IPS-NIHi7 (cell line): ENCODE data around the gene CDC42BPB.
A peak's percentile ranks its signal among the peaks of the same experiment; 100 is the strongest.
"Not testable (repeated sequence)": the region's sequence is repeated elsewhere in the genome, so short reads cannot be mapped to it uniquely, and the experiment has no call there.

Experiments
- DNase-seq: peaks from one replicate; pipeline ENCODE4 v3.0.0; 2012; ENCODE audit warnings: mixed read lengths; ENCODE audit errors: extremely low spot score

CDC42BPB gene

DNA sequence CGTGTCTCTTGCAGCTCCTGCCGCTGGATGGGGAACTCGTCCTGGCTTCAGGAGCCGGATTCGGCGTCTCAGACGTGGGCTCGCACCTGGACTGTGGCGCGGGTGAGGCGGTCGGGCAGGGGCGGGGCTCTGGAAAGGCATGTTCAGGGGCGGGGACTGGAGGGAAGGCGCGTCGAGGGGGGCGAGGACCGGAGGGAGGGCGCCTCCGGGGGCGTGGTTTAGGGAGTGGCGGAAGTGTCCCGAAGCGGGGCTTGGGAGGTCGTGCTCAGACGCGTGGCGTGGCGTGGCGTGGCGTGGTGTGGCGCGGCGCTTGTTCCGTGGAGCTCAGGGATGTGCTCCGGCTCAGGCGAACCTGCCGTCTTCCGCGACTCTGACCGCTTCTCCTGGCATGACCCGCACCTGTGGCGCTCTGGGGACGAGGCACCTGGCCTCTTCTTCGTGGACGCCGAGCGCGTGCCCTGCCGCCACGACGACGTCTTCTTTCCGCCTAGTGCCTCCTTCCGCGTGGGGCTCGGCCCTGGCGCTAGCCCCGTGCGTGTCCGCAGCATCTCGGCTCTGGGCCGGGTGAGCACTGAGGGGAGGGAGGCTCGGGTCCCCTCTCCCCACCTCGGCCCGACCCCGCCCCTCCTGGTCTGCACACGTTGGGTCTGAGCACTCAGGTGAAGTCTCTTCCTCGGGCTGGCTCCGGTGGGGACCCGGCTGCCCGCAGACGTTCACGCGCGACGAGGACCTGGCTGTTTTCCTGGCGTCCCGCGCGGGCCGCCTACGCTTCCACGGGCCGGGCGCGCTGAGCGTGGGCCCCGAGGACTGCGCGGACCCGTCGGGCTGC, 128.7 kb downstream of the CDC42BPB start:
- DNase-seq: peak; percentile 90

DNA sequence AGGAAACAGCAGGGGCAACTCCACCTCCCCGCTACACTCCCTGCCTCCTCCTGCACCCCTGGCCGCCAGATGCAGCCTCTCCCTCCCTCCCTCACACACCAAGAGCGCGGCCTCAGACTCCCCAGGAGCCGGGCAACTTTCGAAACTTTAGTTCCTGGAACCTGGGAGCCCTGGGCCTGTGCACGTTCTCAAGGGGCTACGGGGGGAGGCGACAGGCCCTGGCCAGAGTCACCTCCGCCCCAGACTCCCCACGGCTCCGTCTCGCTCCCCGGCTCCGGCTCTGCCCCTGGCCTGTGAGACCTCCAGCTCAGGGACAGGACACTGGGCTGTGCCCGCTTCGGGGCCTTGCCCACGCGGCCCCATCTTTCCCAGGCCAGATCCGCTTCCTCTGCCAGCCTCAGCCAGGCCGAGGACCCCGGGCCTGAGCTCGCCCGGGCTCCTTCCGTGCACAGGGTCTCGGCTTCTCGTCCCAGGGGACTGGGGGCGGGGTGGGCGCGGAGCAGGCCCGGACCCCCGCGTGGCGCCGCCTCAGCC, 129.4 kb downstream of the CDC42BPB start:
- peak; percentile 55 for DNase-seq

DNA sequence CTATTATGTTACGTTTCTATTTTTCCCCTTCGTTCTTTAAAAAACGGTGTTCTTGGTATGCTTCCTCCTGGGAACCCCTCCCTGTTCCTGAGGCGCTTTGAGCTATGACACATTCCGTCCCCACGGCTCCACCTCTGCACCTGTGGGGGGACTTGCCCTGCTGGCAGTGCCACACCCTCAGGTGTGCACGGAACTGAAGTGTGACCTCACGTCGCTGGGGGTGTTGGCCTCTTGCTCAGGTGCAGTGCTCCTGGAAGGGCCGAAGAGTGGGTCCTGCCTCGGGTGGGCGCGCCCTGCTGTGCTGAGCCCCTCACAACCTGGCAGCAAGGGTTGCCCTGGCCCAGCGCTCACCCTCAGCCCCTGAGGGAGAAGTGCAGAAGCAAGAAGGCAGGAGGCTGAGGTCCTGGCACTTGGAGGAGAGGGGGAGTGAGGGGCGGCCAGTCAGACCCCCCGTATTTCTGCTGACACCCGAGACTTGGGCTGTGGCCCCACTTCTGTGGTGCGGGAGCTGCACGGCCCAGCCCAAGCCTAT, 129.9 kb downstream of the CDC42BPB start:
- DNase-seq: no peak

DNA sequence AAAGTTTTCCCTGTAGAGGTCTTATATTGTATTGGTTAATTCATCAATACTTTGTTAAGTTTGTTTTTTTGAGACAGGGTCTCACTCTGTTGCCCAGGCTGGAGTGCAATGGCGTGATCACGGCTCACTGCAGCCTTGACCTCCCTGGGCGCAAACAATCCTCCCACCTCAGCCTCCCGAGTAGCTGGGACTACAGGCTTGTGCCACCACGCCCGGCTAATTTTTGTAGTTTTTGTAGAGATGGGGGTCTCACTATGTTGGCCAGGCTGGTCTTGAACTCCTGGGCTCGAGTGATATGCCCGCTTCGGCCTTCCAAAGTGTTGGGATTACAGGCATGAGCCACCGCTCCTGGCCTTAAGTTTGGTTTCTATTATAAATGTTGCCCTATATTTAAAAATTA, 130.5 kb downstream of the CDC42BPB start:
- not testable (repeated sequence) for DNase-seq

DNA sequence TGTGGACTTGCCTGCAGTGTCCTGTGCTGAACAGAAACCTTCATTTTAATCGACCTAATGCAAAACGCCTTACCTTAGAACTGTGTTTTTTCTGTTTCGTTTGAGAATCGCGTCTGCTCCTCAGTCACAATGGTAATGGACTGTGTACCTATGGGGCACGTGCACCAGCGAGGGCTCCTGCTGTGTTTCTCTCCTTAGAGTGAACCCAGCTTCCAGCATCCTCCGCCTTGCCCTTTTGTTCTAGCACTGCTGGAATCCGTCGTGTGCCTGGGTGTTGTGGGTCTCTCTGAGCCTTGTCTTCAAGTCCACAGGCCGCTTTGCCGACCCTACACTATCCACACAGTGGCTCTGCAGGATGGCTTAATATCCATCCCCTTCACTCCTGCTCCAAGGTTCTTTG, 131.2 kb downstream of the CDC42BPB start:
- no peak for DNase-seq

DNA sequence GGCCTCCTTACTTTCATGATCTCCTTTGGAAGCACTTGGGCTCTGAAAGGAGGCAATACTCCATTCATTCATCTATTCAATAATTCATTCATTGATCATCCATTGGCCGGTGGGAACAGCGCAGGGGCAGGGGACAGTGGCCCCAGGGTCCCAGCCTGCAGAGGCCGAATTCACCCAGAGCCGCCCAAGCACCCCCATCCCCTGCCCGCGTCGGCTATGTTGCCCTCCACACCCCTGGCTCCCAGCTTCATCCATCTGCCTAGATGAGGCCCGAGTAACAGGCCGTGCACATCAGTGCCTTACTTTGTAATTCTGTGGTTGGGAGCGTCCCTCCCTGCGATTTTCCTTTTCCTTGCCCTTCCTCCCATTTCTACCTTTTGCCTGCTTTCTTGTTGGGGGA, 131.7 kb downstream of the CDC42BPB start:
- no peak for DNase-seq

DNA sequence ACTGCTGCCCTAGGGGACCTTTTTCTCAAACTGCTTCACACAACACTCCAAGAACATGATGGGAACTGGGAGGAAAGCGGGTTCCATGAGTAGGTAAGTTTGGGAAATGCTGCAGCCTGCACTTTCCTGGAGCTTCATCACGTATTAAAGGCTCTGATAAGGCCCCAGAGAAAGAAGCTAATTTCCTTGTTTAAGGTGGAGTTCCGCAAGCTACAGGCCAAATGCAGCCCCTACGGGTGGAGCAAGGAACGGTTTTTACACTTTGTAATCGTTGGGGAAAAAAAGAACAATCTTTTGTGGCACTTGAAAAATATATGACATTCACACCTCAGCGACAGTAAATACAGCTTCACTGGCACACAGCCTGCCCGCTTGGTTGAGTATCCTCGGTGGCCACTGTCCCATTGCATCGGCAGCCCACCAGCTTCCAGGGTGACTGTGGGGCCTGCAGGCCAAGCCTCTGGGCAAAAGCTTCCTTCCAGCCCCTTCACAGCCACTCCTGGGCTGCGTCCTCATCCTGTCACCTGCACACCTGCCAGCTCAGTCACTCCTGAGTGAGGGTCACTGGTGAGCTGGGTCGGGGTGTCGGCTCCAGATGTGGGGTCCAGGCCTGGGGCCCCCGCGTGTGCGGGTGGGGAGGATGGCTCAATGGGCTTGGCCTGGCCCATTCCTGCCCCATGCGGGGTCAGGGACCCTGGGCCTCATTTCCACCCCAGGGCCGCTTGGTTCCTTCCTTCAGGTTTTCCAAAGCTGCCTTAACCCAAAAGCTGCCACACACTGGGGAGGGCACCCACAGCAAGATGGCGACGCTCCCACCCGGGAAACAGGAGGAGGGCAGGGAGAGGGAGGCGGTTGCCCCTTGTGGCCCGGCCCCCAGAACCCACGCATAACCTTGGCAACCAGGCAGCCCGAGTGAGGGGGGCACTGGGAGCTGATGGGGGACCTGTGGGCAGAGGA, 132.4 kb downstream of the CDC42BPB start:
- no peak for DNase-seq

DNA sequence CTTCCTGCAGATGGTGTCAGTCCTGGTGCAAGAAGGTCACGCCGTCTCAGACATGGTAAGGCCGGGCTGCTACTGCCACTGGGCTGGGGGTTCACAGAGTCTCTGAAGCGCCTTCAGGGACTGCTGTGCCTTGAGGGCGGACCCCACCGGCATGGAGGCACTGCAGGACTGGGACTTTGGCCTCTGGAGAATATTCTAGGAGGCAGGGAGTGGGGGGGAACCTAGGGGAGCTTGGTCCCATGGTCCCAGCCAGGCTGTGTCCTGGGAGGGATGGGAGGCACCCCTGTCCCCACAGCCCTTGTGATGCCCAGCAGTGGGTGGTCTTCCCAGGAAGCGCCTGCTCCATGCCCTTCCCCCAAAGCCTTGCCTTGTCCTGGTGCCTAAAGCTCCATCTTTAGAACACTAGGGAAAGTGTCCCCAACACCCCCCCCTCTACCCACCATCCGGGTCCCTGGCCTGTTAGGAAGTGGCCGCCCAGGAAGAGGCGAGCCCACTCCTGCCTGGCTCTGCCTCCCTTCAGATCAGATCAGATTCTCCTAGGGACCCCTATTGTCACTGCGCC, 133.3 kb downstream of the CDC42BPB start:
- DNase-seq: no peak

DNA sequence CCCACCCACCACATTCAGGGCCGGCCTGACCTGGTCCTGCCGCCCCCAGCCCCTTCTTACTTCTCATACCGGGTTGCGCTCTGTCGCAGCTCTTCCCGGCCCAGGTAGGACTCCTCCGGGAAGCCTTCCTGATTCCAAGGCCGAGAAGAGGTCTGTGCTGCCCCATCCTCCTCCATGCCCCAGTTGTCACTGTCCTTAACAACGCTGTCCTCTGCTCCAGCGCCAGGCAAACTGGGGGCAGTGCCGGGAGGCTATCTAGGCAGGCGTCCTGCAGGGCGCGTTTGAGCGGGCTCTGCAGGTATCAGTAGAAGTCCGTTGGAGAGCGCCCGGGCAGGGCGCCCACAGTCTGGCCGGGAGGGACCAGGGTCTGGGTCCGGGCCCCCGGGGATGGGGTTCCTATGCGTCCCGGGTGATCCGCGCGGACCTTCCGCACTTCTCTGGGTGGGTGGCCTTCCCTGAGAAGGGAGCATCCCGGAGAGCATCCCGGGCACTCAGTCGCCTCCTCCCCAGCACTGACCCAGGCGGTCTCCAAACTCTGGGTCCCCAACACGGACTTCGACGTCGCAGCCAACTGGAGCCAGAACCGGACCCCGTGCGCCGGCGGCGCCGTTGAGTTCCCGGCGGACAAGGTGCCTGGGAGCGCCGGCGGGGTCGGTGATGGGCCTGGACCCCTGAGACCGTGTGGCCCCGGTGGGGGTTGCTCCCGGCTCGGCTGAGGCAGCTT, 134.0 kb downstream of the CDC42BPB start:
- DNase-seq: no peak

DNA sequence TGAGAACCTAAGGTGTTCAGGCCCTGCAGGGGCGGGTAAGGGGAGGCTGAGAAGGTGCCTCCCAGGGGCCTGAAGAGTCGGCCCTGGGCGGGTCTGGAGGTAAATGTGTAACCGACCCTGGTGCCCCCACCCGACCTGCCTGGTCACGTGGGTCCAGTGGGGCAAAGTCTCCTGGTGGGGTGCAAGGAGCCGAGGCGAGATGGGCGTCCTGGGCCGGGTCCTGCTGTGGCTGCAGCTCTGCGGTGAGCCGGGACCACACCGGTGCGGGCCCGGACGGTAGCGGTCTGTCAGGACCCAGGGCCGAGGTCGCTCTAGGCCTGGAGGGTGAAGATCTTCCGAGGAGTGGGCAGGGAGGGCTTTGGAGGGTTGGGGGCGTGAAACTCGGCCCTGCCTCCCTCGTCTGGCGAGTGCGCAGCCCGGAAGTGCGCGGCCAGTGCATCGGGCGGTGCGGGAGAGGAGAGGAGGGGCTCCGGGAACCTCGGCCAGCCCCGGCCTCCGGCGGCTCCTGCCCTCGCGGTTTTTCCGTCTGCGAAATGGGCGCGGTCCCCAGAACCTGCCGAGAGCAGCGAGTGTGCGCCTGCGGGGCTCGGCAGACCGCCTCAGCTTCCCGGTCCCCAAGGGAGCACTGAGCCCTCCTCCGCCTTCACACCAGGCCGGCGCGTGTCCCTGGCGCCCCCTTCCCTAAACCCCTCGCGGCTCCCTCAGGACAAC, 134.7 kb downstream of the CDC42BPB start, which contains the start of gene AMN:
Gene AMN, plus strand, starts transcription at position 174 of the 711 bp plus-strand sequence. Its CDS starts 26 bp downstream, at position 200.
- DNase-seq: peak; percentile 61

DNA sequence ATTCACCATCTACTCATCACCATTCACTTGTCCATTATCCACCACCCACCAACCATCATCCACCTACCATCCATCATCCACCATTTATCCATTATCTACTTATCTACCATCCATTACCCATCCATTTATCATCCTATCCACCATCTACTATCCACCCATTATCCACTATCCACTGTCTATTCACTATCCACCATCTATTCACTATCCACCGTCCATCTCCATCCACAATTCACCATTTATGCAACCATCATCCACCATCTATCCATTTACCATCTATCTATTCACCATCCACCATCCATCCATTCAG, 136.4 kb downstream of the CDC42BPB start:
- no peak for DNase-seq

DNA sequence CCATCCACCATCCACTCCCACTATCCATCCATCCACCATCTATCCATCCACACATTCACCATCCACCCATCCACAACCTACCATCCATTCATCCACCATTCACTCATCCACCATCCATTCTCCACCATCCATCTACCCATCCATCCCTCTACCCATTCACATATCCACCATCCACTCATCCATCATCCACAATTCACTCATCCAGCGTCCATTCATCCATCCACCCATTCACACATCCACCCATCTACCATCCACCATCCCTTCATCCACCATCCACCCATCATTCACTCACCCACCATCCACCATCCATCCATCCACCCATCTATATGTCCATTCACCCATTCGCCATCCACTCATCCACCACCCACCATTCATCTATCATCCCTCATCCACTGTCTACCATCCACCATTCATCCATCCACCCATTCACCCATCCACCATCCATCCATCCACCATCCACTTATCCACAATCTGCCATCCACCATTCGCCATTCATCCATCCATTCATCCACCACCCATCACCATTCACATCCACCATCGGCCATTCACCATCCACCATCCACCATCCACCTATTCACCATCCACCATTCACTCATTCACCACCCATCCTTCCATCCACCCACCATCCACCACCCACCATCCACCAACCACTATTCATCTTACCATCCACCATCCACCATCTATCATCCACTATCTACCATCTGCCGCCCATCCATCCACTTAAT, 136.9 kb downstream of the CDC42BPB start:
- DNase-seq: no peak

DNA sequence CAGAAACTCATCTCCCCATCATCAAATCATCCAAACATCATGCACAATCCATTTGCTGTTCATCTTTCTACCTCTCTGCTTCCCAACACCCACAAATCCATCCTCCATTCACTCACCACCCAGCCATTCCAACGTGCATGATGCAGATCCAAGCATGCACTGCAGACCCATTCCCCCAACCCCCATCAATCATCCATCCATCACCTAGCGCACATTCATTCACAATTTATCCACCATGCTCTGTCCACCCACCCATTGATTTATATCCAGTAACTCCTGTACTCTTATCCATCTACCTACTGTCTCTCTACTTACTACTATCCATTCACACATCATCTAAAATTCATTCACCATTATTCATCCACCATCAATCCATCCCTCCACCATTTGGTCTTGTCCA, 138.9 kb downstream of the CDC42BPB start:
- no peak for DNase-seq

DNA sequence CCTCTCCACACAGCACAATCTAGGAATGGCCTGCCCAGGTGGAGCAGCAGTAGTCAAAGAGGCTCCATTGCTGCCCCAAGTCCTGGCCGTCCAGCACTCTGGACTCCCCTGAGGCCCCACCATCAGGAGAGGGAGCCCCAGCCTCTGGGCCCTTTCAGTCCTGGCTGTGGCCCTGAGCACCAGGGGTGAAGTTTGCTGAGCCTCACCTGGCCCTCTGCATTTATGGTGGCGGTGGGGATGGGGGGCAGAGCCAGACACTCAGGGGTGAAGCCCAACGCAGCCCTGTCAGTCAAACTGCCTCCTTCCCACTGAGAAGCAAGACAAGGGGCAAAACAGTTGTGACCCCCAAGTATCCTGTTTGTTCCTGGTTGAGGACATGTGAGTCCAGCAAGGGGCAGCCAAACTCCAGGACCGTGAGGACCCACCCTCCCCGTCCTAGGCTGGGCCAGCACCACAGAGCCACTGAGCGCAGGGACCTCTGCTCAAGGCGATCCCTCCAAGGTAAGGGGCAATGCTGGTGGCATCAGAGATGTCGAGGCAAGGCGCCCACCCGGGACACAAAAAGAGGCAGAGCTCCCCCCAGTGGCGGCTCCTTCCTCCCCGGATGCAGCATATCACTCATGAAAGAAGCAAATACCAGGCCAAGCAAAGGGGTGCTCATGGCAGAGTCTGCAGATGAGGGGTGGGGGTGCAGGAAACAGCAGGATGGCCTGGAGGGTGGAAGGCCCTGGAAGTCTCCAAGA, 139.7 kb downstream of the CDC42BPB start:
- peak; percentile 94 for DNase-seq

DNA sequence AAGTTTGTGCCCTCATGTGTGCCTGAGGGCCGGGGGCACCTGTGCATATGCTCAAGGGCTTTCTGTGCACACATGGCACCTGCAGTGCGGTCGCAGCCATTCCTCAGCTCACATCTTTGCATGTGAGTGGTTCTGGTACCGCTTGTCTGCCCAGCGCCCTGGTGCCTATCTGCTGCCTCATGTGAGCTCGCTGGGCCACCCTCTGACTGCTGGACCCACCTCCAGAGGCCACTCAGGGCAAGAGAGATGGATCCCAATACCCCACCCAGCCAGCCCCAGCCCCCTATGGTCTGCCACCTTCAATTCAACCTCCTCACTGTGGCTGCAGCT, 140.3 kb downstream of the CDC42BPB start:
- DNase-seq: no peak

DNA sequence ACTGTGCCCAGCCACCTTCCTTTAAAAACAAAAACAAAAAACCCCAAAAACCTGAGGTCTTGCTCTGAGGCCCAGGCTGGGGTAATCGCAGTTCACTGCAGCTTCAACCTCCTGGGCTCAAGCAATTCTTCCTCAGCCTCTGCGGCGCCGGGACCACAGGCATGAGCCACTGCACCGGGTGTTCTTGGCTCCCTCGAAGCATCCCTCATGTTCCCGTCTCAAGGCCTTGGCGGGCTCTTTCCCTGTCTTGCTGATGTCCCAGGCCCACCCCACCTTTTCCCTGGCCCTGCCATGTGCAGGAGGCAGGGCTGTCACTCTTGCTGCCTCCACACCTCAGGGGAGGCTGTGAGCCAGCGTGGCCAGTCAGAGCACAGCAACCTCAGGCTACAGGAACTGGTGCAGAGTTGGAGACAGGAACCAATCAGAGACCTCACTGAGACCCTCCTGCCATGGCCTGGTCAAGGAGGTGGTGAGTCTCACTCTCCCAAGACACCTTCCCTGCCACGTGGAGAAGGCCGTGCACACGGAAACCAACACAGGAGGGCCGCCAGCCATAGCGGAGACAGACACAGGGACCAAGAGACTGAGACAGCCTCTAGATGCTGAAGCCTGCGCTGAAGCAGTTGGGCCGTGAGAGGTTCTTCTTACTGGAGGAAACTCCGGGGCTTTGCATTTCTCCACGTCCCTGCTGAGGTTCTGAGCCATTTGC, 140.8 kb downstream of the CDC42BPB start:
- no peak for DNase-seq

DNA sequence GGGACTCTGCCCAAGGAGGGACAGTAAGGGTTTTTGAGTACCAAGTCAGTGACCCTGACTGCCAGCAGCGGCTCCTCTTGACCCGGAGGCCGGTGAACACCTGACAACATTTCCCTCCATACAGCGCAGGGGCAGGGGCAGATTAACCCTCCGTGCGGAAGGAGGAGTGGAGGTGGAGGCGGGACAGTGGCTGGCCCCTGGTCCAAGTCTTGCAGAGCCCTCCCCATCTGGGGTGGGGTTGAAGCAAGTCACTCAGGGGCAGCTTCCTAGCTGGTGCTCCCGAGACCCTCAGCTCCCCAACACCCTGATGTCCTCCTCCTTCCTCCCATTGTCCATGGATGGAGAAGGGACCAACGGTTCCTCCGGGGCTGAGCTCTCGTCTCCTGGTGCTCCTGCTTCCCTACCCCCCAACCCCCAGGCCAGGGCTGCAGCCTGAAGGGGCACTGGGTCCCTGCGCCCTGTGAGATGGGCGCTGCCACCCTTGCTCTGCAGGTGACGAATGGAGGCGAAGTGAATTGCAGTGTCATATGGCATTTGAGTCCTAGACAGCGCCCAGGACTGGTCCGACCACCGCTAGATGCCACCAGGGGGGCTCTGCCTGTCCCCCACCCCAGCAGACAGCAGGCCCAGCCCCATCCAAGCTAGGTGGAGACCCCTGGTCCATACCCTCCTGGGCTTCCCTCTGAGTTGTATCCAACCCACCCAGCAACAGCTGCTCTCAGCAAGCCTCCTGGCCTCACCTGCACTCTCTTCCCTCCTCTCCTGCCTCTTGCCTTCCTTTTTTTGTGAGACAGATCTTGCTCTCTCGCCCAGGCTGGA, 141.8 kb downstream of the CDC42BPB start:
- DNase-seq: no peak
